NCI-H510A treated with DMSO at 0.1 percent for 48 hours (cell line): ENCODE results near the gene TAS1R2.
"Not testable (repeated sequence)": the region's sequence is repeated elsewhere in the genome, so short reads cannot be mapped to it uniquely, and the experiment has no call there.

Source experiments
- DNase-seq: peaks from one replicate; lab custom pipeline; 2025; lab: John Stamatoyannopoulos, UW

Gene TAS1R2

GRCh38 chr1:18859560-18859959 lies at the start of gene TAS1R2:
TAS1R2 (minus strand) TSS chr1:18859660; CDS start chr1:18859660, 0 bp downstream.
- DNase-seq, result no peak

- DNase-seq, result no peak
These were observed 48.7 kb upstream of the TAS1R2 start for GRCh38 chr1:18907917-18908845.

DNA sequence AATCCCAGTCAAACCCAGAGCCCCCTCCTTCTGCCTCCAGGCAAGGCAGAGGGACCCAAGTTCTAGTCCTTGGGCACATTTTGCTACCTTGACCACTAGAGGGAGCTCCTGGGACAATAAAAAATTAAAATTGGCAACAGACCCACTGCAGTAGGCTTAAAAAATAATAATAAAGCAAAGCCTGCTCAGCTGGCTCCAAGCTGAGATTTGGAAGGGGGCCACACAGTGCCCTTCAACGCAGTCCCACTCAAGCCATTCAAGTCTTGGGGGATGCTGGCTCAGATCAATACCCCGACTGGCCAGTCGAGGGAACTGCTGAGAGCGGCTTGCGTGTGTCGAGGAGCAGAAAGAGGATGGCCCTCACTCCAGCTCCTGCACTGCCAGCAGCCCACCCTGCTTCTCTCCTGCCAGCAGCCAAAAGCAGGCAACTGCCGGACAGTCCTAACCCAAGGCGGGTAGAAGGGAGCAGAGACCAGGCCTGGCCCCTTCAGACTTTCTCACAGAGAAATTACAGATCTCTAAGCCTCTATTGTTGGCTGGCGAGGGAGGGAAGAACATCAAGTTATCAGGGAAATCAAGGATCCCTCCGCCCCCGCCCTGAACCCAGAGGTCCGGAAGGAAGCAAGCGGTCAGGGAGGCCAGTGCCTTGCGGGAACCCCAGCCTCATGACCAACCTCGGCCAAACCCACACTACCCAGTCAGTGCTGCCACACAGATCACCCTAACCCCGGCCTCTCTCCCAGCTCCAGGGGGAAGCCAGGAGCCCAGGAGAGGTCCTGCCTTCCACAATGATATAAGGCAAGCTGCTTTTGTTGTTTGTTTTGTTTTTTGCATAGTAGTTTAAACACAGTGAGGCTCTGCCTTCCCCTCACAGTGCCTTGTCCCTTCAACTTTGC lies 47.8 kb upstream of the TAS1R2 start:
- DNase-seq, result peak; percentile 58

- no peak for DNase-seq
These were observed 43.9 kb upstream of the TAS1R2 start for GRCh38 chr1:18903291-18903756.

DNA sequence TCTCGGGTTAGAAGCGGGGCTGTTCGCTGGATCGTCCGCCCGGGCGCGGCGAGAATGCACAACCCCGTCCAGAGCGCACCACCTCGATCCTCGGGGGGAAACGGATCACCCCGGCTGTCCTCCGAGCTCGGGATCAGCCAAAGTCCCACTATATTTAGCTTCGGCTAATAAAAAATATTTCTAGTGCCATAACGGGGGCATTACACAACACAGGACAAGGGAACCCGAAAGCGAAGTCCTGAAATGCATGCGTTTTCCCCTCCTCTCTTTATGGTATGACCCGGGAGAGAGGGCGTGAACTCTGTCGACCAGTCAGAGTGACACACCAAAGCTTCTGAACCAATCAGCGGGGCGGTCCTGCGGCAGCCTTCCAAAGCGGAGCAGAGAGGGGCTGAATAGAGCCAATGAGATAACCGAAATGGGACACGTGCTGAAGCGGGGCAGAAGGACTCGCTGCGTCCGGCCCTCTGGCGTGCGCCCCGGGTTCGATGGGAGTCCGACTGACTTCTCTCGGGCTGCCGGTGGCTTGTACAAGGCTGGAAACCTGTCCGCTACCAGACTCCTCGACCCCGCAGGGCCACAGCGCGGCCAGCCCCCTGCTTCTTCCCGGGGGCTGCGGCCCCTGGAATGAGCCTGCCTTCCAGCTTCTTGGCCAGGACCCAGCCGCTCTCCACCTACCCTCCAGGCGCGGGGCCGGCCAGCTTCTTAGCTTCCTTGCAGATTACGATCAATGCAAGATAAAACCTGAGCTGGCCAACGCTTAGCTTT lies 43.2 kb upstream of the TAS1R2 start, which contains the start of gene ALDH4A1:
ALDH4A1 (minus strand) TSS at position 33 of the 768 bp plus-strand sequence; CDS start at position 1, 32 bp downstream.
- peak; percentile 73 for DNase-seq

- DNase-seq, result no peak
These were observed 42.6 kb upstream of the TAS1R2 start for GRCh38 chr1:18901952-18902522.

GRCh38 chr1:18901147-18901951 lies 41.9 kb upstream of the TAS1R2 start:
- DNase-seq, result no peak

DNA sequence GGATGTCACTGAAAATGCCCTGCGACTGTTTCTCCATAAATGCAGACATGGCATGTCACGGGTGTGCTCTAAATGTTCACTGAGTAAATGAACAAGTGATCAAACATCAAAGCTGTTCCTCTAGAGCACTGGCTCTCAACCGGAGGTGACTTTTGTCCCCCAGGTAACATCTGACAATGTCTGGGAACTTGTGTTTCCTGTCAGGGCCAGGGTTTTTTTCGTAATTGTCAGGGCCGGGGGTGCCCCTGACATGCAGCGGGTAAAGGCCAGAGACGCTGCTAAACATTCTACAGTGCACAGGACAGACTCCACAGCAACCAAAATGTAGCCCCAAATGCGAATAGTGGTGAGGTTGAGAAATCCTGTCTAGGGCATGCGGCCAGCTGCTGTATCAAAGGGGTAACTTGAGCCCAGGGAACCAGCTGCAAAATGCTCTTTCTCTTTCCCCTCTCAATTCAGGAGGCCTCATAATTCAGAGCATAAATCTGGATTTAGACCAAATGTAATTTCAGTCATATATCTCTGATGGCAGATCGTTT lies 40.9 kb upstream of the TAS1R2 start:
- no peak for DNase-seq

DNA sequence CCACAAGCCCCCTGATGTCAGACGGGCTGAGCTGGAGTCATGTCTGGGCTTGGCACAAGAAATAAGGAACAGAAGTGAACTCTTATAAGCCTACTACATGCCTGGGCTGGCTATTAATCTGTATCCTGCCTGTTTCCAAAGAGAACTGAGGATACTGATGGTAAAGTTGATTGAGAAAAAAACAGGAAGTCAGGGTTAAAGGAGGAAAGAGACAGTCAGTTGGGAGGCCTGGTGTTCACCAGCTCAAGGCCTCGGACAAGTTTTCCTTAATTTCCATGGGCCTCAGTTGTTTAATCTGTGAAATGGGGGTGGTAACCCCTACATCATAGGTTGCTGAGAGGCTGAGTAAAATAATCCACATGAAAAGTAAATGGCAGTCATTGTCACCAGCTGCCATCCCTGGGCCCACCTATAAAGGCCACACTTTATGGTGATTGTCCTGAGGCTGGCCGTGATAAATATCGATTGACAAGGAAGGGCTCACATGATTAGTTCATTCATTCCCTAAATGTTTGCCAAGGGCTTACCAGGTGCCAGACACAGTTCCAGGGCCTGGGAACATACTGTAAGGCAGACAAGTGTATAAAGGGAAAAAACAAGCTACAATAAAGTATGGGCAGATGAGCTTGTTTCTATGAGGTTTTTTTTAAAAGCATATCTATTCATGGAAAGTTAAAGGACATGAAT lies 40.0 kb upstream of the TAS1R2 start:
- no peak for DNase-seq

DNA sequence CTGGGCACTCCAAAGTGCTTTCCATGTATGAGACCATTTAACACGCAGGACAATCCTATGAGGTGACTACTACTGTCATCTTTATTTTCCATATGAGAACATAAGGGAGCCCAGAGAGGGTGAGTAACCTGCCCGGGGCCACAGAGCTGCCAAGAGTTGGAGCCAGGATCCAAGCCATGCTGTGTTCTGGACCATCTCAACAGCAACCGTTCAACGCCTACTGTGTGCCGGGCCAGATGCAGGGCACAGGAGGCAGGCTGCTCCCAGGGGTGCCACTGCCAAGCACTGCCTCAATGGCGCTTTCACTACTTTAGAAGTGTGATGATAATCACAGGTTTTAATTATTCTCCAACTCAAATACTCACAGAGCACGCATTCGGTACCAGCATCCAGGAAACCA lies 39.1 kb upstream of the TAS1R2 start:
- DNase-seq, result no peak

DNA sequence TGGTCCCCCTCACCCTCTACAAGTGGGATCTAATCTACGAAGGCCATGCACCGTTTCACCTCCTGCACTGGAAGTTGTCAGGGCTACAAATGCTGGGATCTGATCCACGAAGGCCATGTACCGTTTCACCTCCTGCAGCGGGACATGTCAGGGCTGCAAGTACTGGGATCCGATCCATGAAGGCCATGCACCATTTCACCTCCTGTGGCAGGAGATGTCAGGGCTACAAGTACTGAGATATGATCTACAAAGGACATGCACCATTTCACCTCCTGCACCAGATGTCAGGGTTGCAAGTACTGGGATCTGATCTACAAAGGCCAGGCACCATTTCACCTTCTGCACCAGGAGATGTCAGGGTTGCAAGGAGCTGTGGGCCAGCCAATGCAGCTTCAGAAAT lies 35.9 kb upstream of the TAS1R2 start:
- DNase-seq, result no peak

GRCh38 chr1:18893120-18893519 lies 33.7 kb upstream of the TAS1R2 start:
- no peak for DNase-seq

- DNase-seq, result not testable (repeated sequence)
These were observed 32.4 kb upstream of the TAS1R2 start for GRCh38 chr1:18891858-18892257.

GRCh38 chr1:18891426-18891780 lies 31.9 kb upstream of the TAS1R2 start:
- no peak for DNase-seq

DNA sequence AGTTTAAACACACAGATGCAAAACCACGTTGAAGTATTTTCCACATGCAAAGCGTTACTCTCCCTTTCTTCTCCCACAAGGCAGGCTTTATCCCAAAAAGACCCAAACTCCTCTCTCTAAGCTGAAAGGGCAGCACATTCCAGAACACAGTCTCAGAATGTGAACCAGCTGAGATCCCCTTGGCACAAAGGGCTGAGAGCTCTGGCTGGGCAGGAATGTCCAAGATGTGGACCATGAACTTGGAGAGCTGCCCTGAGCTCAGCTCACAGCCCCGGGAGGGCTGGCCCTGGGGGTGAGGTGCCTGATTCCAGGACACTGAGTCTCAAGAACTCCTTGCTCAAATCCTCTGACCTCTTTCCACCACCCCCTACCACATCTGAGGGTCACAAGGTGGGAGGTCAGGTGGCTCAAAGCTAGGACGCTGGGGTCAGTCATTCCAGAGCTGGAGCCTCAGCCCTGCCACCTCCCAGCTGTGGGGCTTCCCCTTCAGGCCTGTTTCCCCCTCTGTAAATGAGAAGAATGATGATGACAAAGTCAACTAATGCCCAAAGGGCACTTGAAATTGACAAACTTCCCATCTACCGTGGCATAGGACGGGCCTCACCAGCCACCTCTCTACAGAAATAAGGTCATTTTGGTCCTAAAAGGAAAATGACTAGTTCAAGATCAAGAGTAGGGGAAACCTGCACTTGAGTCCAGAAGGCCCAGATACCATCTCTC lies 31.4 kb upstream of the TAS1R2 start:
- no peak for DNase-seq

DNA sequence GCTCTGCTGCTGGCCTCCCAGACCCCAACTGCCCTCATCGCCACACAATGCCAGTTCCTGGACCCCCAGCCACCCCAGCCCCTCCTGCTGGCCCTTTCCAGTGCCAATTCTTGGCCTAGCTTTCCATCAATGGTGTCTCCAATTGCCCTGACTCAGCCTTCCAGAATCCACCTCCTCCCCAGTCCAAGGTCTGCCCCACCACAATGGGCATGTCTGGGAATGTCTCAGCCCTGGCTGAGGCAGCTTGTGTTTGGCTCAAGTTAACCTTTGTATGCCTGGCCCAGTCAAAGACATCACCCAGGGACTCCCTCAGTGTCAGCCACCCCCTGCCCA lies 26.5 kb upstream of the TAS1R2 start:
- DNase-seq, result no peak

- no peak for DNase-seq
These were observed 26.0 kb upstream of the TAS1R2 start for GRCh38 chr1:18885311-18886002.

DNA sequence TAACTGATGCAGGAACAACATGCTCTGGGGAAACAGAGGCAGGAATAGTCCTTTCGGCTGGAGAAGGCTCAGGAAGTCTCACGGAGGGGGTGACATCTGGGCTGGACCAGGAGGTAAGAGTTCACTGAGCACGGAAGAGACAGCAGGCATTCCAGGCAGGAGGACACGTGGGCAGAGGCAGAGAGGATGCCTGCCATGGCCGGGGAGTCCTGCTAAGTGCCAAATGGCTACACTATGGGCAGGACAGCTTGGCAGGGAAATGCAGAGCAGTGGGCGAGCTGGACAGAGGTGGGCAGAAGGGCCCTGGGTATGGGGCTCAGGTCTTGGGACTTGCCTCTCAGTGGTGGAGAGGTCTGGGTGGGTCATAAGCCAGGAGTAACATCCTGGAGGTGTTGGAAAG lies 25.3 kb upstream of the TAS1R2 start:
- DNase-seq, result no peak

GRCh38 chr1:18884419-18884717 lies 24.9 kb upstream of the TAS1R2 start:
- no peak for DNase-seq
